T-helper 9 cell (primary cell): Measurements from ENCODE around the gene TLR7.

Source experiments
- DNase-seq: peaks from one replicate; pipeline ENCODE4 v3.0.0-alpha.2; 2020
- total RNA-seq, 2 donors: gene quantifications; one replicate each; lab custom pipeline; 2026; lab: John Stamatoyannopoulos, UW

The TLR7 gene
- 0 reads per million in 2 donors for total RNA-seq

DNA sequence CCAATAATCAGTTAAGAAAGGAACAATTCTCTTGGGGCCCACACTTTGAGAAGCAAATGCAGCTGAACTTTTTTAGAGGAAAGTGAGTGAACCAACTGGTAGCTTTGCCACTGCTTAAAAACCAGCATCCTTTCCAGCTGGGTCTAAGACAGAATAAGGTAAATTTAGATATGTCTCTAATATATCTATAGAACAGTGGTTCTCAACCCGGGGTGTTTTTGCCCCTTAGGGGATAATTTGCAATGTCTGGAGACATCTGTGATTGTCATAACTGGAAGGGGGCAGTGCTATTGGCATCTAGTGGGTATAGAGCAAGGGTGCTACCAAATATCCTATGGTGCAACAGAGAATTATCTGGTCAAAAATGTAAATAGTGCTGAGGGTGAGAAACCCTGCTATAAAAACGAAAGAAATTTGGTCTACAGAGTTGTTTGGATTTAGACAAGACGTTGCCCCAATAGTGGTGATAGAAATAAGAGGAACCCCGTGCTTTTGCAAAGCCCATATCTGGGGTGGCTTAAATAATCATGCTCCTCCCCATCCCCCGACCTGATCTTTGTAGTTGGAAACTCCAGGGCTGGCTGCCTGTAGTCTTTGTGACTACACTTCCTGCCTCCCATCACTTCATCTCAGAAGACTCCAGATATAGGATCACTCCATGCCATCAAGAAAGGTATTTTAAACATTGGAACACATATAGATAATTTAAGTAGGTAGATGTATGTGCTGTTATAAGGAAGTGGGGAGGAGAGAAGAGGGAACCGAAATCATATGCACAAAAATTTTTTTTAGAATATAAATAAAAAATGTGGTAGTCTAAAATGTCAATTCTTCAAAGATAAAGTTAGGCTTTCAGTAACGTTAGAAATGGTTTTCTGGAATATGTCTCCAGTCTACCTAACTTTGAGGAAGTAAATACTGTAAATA lies at the start of gene TLR7:
Gene TLR7 (plus strand): TSS at position 622 of the 927 bp plus-strand sequence. CDS start 507 bp downstream, outside the sequence.
- DNase-seq, result no peak

DNA sequence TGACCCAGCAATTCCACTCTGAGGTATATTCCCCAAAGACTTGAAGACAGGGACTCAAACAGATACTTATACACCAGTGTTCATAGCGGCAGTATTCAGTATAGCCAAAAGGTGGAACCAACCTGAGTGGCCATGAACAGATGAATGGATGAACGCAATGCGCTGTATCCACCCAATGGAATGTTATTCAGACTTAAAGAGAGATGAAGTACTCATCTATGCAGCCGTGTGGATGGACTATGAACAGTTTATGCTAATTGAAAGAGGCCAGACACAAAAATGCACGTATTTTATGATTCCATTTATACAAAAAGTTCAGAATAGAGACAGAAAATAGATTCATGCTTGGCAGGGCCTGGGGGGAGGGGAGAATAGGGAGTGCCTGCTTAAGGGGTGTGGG lies 49.3 kb upstream of the TLR7 start:
- no peak for DNase-seq

GRCh38 chrX:12819222-12819621 lies 47.6 kb upstream of the TLR7 start:
- no peak for DNase-seq

DNA sequence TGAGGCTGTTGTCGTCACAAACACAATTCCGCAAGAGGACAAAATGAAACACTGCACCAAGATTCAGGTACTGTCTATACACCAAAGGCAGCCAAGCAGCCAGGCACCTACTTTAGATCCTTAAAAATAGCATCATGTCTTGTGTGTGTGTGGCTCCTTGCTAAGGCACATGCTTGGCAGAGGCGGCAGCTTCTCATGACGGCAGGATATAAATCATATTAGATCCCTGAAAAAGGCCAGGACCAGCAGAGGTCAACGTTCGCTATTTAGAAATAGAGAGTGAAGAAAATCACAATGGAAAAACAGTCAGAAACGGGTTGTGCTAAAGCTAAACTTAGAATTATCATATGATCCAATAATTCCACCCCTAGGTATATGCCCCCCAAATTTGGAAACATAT lies 46.1 kb upstream of the TLR7 start:
- no peak for DNase-seq

GRCh38 chrX:12824944-12825343 lies 41.9 kb upstream of the TLR7 start:
- no peak for DNase-seq

GRCh38 chrX:12825801-12826200 lies 41.1 kb upstream of the TLR7 start:
- DNase-seq, result no peak

DNA sequence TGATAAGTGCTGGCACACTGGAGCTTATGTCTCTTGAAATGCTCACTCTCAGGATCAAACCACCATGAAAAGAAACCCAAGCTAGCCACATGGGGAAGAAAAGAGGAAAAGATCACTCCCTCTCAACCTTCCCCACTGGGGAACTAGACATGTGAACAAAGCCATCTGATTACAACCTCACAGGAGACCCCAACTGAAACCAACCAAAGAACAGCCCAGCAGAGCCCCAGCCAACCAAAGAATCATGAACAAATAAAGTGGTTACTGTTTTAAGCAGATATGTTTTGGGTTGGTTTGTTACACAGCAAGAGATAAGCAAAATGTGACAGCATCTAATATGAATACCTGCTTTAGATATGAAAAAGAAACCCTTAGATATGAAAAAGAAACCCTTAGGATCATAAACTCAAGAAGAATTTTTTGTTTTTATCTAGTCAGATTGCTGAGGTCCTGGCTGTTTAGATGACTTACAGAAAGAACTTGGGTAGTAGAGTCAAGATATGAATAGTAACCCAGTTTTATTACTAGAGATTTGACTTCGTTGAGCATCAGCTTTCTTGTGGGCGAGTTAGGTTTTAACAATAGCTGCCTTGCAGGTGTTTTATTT lies 23.7 kb upstream of the TLR7 start:
- DNase-seq, result no peak

- DNase-seq, result no peak
These were observed 23.1 kb upstream of the TLR7 start for GRCh38 chrX:12843668-12844279.

DNA sequence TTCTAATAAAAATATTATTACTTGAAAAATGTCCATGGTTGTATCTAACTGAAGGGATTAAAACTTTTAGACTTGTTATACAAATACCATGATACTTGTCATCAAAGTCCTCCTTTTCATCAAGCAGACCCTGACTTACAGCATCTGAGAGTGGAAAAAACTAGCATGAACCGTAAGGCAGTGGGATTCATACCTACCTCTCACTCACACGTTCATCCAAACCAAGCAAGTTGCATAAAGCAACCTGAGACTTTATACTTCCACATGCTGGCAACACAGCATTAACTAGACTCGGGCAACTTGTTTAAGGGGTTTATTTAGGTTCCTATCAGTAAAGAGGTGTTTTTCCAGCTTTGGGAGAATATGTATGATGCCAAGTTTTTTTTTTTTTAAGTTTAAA lies 22.6 kb upstream of the TLR7 start:
- DNase-seq, result no peak

DNA sequence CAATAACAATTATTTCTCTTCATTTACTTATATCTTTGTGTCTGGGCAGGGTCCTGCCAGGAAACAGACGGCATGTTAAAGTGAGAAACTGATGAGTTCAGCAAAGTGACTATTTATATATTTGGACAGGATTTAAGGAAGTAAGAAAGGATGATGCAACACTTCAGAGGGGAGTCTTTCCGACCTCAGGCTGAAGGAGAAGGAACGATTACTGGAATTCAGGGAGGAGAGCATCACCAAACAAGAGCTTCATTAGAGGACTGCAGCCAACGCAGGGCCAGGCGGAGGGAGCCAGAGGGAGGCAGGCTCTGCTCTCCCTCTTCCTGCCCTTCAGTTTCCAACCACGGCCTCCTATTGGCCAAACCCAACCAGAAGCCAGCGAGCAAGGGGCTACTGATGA lies 1.5 kb upstream of the TLR7 start:
- DNase-seq, result no peak

GRCh38 chrX:12867685-12868084 lies 813 bp downstream of the TLR7 start:
- DNase-seq, result no peak

DNA sequence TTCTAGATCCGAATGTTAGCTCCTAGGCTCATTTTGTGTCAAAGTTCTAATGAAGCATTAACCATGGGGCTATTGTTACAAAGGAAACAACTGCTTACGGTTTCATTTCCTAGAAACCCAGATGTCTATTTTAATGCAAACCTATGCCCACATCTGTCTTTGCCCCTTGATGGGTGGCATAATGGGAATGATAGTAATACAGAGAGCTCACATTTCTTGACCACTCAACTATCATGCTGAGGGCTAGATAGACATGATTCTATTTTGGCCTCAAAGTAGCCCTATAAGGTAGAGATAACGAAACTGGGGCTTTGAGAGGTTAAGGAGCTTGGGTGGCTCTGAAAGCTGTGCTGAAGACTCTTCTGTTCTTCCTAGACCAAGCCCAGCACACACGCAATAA lies 1.9 kb downstream of the TLR7 start:
- DNase-seq, result no peak

GRCh38 chrX:12871257-12871656 lies 4.4 kb downstream of the TLR7 start:
- DNase-seq, result no peak

- no peak for DNase-seq
These were observed 5.9 kb downstream of the TLR7 start for GRCh38 chrX:12872741-12873140.

- DNase-seq, result no peak
These were observed 7.7 kb downstream of the TLR7 start for GRCh38 chrX:12874581-12874980.

GRCh38 chrX:12877386-12877785 lies 10.5 kb downstream of the TLR7 start:
- no peak for DNase-seq

DNA sequence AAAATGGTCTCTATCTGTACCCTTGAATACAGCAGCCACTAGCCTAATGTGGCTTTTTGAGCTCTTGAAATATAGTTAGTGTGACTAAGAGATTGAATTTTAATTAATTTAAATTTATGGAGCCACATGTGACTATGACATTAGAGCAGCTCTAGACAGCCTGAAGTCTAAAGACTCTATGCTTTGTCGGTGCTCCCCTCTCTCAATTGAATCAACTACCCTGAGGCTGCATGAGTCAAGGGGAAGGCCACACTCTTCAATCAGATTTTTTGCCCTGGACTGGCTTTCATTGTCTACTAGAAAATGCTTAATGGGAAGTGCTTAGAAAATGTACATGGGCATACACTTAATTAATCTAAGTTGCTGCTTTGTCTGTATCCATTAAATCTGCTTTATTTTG lies 11.7 kb downstream of the TLR7 start:
- no peak for DNase-seq

DNA sequence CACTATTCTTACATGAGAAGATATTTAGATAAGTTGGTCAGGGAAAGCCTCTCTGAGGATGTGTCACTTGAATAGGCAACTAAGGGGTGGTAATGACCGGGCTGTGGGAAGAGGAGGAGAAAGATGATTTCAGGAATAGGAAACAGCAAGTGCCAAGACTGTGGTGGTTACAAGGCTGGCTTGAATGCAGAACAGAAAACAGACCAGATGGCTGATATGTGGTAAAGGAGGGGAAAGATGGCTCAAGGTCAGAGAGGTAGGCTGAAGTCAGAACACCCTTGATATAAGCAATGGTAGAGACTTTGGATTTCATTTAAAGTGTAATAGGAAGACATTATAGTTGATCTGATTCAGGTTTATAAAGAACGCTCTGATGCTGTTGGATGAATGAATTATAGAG lies 15.0 kb downstream of the TLR7 start:
- DNase-seq, result no peak

- DNase-seq, result no peak
These were observed 18.6 kb downstream of the TLR7 start for GRCh38 chrX:12885508-12885907.

- DNase-seq, result no peak
These were observed 19.7 kb downstream of the TLR7 start for GRCh38 chrX:12886545-12886944.

DNA sequence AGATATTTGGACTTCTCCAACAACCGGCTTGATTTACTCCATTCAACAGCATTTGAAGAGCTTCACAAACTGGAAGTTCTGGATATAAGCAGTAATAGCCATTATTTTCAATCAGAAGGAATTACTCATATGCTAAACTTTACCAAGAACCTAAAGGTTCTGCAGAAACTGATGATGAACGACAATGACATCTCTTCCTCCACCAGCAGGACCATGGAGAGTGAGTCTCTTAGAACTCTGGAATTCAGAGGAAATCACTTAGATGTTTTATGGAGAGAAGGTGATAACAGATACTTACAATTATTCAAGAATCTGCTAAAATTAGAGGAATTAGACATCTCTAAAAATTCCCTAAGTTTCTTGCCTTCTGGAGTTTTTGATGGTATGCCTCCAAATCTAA lies 20.3 kb downstream of the TLR7 start:
- no peak for DNase-seq

- no peak for DNase-seq
These were observed 20.9 kb downstream of the TLR7 start for GRCh38 chrX:12887767-12888166.

GRCh38 chrX:12890467-12890866 lies 23.6 kb downstream of the TLR7 start:
- no peak for DNase-seq

- DNase-seq, result no peak
These were observed 24.3 kb downstream of the TLR7 start for GRCh38 chrX:12891171-12891570.
